ENCODE data around the gene MYOZ3.

Gene MYOZ3

DNA sequence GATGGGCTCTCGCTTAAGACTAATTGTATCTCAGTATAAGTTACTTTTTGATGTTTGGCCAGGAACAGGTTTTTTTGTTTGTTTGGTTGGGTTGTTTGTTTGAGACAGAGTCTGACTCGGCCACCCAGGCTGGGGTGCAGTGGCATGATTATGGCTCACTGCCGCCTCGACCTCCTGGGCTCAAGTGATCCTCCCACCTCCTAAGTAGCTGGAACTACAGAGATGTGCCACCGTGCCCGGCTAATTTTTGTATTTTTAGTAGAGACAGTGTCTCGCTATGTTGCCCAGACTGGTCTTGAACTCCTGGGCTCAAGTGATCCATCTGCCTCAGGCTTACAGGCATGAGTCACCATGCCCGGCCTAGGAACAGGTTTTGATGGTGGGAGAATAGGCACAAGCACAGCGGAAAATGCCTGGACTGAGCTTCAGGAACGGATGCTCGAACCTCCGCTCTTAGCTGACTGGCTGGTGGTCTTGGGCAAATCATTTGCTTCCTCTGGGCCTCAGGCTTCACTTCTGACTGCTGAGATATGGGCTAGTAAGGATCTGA lies 32.0 kb upstream of the MYOZ3 start:
- Histone ChIP-seq H2AFZ (no peak overlapping the region), H3K36me3 (ENCODE audit: control insufficient read depth, insufficient read depth, low read length) (no peaks in the 10 kb centered on the region), H3K4me3 (ENCODE audit: low read depth, low read length) (no peak overlapping the region), H3K27me3 (ENCODE audit: control insufficient read depth, insufficient read depth, low read length) (no peaks in the 10 kb centered on the region), H3K4me1 (peaks cover 23% of the 10 kb centered on the region), H3K79me2 (peaks cover 18% of the 10 kb centered on the region), H3K27ac (no peak overlapping the region), H3K9ac (no peak overlapping the region), H3K4me2 (ENCODE audit: low read length) (no peak overlapping the region), H3K9me3 (ENCODE audit: control insufficient read depth, low read length) (no peaks in the 10 kb centered on the region)
- TF ChIP-seq CTCF (IDR thresholded peaks at IDR 0.05): no peak

- Histone ChIP-seq H3K79me2 (peaks cover 16% of the 10 kb centered on the region), H3K36me3 (ENCODE audit: control insufficient read depth, insufficient read depth, low read length) (no peaks in the 10 kb centered on the region), H3K4me3 (ENCODE audit: low read depth, low read length) (no peak overlapping the region), H3K4me2 (ENCODE audit: low read length) (no peak overlapping the region), H3K9me3 (ENCODE audit: control insufficient read depth, low read length) (no peaks in the 10 kb centered on the region), H2AFZ (no peak overlapping the region), H3K27ac (no peak overlapping the region), H3K4me1 (peaks cover 20% of the 10 kb centered on the region), H3K9ac (no peak overlapping the region), H3K27me3 (ENCODE audit: control insufficient read depth, insufficient read depth, low read length) (no peaks in the 10 kb centered on the region)
- no peak for TF ChIP-seq CTCF (IDR thresholded peaks at IDR 0.05)
These were observed 31.0 kb upstream of the MYOZ3 start for GRCh38 chr5:150630016-150630415.

DNA sequence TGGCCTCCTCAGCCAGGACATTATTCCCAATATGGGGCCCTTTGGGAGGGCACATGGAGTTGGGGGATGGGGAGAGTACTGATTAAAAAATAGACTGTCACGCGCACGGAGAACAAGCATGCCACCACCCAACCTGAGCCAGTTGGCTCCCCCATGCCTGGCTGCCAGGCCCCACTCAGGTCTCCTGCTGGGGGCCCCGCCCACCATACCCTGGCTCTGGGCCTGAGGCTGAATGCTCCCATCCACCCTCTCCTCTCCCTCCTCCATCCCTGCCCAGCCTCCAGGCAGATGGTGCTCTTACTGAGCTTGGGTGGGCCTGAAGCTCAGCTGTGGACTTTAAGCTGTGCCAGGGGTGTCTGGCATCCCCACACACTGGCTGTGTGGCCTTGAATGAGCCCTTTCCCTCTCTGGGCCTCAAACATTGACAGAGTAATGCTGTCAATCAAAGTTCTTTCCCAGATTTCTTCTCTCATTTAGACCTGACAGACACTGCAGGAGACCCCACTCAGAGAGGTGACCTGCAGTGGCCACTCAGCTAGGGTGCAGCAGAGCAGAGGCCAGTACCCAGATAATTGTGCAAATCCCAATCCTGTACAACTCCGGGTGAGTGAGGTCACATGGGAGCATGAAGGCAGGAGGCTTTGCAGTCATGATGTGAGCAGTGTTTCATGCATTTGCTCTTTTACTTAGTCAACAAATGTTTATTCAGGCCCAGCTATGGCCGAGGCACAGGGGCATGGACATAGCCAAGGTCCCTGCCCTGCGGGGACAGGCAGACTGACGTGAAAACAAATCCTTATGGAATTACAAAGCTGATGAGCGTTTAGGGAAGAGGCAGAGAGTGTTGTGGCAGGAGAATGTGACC lies 30.4 kb upstream of the MYOZ3 start:
- H3K4me1 ChIP-seq: peaks cover 17% of the 10 kb centered on the region
- no peaks in the 10 kb centered on the region for H3K36me3 ChIP-seq (ENCODE audit: control insufficient read depth, insufficient read depth, low read length)
- no peaks in the 10 kb centered on the region for H3K27me3 ChIP-seq (ENCODE audit: control insufficient read depth, insufficient read depth, low read length)
- peaks cover 9% of the 10 kb centered on the region for H3K79me2 ChIP-seq
- TF ChIP-seq CTCF (IDR thresholded peaks at IDR 0.05): no peak
- no peak overlapping the region for H3K27ac ChIP-seq
- H2AFZ ChIP-seq: no peak overlapping the region
- H3K9me3 ChIP-seq (ENCODE audit: control insufficient read depth, low read length): no peaks in the 10 kb centered on the region
- H3K4me3 ChIP-seq (ENCODE audit: low read depth, low read length): no peak overlapping the region
- no peak overlapping the region for H3K4me2 ChIP-seq (ENCODE audit: low read length)
- no peak overlapping the region for H3K9ac ChIP-seq

DNA sequence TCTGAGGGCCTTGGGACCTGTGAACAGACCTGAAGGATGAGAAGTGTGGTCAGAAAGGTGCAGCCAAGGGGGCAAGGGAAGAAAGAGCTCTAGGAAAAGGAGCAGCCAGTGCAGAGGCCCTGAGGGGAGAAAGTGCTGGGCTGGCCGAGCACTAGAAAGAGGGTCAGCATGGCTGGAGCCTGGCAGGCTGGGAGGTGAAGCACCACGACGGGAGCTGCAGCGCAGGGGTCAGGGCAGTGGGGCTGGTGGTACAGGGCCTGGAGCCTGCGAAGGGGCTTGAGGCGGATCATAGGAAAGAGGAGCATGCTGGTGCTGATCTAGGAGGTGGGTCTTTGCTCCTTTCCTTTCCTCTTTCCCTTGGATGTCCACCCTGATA lies 29.7 kb upstream of the MYOZ3 start:
- no peak for TF ChIP-seq CTCF (IDR thresholded peaks at IDR 0.05)
- no peak overlapping the region for H3K4me2 ChIP-seq (ENCODE audit: low read length)
- H3K36me3 ChIP-seq (ENCODE audit: control insufficient read depth, insufficient read depth, low read length): no peaks in the 10 kb centered on the region
- peaks cover 3% of the 10 kb centered on the region for H3K79me2 ChIP-seq
- no peaks in the 10 kb centered on the region for H3K27me3 ChIP-seq (ENCODE audit: control insufficient read depth, insufficient read depth, low read length)
- no peaks in the 10 kb centered on the region for H3K9me3 ChIP-seq (ENCODE audit: control insufficient read depth, low read length)
- H3K9ac ChIP-seq: no peak overlapping the region
- peaks cover 15% of the 10 kb centered on the region for H3K4me1 ChIP-seq
- no peak overlapping the region for H3K4me3 ChIP-seq (ENCODE audit: low read depth, low read length)
- no peak overlapping the region for H2AFZ ChIP-seq
- H3K27ac ChIP-seq: no peak overlapping the region
